Measurements from ENCODE around the gene SLC12A7.
"Not testable (repeated sequence)": the region's sequence is repeated elsewhere in the genome, so short reads cannot be mapped to it uniquely, and the experiment has no call there.

Gene SLC12A7

DNA sequence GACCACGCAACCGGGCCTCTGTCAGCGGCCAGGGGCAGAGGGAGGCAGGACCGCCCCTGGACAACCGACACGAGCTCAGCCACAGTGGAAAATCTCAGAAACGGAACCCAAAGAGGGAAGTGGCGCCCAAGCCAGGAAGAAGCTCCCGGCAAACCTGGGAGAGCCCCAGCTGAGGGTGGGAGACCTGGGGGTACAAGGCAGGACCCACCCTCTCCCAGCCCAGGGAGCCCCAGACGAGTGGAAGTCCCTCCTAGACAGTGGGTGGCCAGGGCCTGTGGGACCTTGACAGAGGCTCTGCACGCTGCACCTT, 3.0 kb downstream of the SLC12A7 start:
- no peak for FAIRE-seq

DNA sequence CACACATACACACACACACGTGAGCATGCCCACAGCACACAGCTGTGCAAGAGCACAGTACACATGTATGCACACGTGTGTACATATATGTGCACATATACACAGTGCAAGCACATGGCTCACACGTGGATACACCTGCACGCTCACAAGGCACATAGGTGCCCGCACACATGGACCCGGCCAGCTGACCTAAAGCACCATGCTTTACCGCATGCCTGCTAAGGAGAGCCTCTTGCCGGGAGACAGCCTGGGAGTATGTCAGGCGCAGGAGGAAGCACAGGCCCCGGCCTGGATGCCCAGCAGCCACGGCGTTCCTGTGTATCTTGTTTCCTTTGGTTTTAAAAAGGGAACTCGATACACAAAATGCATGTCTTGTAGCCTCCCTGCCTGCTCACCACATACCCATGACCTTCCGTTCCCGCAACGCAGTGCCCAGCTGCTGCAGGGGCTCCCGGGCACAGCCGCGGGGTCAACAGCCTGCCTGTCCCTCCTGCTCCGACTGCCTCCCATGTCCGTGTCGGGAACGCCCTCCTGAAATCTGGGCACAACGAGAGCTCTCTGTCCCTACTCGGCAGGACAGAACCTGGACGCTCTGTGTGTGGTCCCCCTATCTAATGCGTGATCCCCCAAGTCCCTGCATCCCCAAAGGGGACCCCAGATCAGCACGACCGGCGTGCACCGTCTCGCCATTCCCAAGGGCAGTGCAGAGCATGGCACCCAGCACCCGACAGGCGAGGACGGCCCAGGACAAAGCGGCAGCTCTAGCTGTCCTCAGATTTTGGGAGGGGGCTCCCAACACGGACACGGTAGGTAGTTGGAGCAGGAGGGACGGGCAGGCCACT, 3.6 kb downstream of the SLC12A7 start:
- no peak for FAIRE-seq

DNA sequence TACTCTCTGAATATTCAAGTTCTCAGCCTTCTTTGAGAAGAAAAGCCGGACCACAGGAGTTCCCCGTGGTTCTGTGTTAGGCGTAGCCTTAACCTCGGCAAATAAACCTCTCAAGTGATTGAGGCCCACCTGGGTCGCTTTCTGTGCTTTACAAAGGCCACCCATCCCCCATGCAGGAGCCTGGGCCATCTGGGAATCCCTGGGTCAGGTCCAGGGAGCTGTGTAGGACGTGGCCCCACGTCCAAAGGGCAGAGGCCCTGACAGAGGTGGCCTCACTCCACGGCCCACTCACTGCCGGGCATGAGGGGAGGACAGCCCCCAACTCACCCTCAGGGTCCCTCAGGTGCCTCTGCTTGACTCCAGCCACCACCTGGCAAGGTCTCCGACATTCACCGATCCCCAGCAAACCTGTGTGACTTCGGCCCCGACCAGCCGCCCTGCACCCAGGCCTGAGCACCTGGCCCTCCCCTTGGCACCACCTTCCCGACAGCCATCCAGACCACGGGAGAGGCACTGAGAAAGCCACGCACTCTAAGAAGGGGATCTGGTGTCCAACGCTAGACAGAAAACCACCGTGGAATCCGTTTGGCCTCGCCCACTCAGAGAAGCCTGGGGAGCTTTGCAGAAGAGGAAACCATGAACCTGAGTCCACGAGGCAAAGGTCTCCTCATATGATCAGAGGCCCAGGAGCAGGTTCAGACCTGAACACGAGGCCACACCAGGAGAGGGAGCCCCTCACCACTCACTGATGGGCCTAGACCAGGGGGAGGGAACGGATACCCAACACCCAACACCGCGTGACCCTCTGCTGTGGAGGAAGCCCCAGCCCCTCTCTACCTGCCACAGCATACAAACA, 4.5 kb downstream of the SLC12A7 start:
- no peak for FAIRE-seq

DNA sequence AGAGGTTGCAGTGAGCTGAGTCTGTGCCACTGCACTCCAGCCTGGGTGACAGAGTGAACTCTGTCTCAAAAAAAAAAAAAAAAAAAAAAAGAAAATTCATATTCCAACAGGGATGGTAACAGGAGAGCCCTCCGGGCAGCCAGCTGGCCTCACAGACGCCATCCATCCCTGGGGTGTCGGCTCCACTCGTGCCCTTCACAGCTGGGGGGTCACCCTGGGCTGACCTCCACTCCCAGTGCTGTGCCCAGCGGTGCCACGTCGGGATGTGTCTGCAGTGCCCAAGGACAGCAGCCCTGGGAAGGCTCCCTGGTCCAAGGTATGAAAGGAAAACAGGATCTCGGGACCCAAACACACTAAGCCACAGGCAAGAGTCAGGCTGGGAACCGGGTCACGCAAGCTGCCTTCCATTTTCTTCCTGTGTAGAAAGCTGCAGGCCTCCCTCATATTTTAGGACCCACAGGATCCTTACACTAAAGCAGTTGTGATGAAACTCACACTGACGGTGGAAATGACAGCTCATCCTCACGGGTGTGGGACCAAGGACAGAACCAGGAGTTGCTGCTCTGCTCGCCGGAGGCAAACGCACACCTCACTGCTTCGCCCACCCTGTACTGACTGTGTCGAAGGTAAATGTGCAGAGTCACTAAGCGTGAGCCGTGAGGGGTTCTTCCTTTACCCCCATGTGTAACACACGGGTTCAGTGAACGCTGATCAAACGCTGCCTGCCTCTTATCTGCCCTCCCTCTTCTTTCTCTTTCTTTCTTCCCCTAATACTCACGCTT, 5.3 kb downstream of the SLC12A7 start:
- no peak for FAIRE-seq

DNA sequence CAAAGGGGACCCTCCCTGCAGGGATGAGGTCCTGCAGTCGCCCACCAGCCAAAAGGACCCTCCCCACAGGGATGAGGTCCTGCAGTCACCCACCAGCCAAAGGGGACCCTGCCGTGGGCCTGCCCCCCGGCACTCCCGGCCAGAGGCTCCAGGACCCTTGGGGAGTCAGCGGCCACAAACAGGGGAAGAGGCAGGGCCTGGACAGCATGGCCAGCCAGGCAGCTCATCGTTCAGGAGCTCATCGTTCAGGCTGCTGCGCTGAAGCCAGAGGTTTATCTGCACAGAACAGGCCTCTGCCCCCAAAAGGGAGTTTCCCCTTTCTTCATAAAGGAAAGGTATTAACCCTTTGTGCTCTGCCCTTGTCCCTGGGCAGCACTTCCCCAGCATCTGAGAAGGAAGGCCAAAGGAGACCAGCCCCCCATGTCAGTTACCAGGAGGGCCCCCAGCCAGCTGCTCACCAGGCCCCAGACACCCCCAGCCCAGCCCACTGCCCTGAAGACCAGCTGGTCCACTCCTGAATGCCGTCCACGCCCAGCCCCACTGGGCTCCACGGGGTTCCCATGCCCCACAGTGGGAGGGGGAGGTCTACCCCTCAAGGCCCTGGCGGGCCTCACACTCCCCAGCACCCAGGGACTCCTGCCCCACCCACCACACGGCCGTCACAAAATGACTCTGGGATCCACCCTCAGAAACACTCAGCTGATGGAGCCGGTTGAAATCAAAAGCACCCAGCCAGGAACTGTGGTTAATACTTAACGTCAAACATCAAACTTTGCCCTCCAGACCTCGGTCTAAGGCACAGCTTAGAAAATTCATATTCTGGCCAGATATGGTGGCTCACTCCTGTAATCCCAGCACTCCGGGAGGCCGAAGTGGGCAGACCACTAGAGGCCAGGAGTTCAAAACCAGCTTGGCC, 6.3 kb downstream of the SLC12A7 start:
- no peak for FAIRE-seq

DNA sequence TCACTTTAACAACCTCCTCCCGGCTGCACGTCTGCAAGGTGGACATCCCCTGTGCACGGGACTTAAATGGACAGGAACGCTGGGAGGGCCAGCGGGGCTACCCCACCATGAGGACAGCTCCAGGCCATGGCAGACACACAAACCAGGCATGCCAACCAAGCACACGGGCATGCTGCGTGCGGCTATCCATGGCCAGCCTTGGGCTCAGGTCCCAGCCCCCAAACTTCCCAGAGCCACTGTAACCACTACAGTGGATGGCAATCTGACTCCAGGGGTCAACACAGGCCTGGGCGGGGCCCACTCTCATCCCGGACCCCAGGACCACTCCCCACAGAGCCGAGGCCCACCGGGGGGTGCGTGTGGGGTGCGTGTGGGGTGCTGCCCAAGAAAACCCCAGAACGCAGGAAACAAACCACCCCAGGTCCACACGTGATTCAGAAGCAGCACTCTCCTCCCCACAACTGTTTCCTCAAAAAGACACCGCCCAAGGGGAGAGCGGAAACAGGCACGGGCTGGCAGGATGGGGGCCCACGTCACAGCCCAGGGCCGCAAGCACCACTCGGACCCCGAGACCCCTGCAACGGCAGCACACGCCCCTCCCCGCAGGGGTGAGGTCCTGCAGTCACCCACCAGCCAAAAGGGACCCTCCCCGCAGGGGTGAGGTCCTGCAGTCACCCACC, 7.4 kb downstream of the SLC12A7 start:
- no peak for FAIRE-seq

GRCh38 chr5:1103505-1104326, 8.1 kb downstream of the SLC12A7 start:
- FAIRE-seq: no peak

DNA sequence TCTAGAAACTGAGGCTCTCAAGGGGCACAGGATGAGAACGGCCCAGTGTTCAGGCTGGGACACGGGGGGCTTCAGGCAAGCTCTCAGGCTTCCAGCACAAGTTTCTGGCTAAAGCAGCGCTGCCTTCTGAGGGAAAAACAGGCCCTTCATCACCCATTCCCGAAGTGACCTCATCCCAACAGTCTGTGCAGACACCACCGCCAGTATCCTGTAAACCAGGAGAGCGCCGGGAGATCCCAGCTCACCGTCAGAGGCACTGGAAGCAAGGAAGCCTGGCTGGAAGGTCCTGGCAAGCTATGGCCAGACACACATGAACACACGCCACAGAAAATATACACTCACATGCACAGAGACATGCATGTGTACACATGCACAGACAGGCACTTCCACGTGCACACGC, 8.8 kb downstream of the SLC12A7 start:
- FAIRE-seq: no peak

DNA sequence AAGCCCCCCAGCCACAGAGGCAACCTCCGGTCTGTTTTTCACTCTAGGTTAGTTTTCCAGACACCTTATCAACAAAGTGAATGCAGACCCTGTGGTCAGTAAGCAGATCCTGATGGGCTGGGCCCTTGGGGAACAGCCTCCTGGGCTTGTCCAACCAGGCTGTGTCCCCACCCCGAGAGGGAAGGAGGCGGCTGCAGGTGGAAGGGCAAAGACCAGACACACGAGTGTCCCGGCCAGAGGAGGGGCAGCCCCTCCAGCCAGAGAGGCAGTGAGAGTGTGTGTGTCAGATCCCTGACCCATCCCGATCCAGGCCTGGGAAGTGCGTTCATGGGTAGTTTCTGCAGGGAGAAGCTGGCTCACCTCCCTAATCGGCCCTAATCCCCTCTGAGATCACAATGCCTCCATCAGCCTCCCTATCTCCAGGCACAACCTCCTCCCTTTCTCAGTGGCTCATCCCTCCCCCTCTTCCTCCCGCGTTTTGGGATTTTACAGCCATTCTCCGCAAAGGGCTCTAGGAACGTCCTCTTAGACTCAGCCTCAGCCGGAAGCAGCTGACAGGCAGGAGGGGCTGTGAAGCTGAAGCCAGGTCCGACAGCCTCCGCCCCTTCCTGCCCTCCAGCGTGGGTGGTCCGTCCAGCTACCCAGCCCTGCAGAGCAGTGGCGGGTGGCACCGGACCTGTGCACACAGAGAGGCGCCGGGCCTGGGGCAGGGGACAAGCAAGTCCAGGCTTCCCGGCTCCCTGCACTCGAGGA, 9.7 kb downstream of the SLC12A7 start:
- FAIRE-seq: no peak

DNA sequence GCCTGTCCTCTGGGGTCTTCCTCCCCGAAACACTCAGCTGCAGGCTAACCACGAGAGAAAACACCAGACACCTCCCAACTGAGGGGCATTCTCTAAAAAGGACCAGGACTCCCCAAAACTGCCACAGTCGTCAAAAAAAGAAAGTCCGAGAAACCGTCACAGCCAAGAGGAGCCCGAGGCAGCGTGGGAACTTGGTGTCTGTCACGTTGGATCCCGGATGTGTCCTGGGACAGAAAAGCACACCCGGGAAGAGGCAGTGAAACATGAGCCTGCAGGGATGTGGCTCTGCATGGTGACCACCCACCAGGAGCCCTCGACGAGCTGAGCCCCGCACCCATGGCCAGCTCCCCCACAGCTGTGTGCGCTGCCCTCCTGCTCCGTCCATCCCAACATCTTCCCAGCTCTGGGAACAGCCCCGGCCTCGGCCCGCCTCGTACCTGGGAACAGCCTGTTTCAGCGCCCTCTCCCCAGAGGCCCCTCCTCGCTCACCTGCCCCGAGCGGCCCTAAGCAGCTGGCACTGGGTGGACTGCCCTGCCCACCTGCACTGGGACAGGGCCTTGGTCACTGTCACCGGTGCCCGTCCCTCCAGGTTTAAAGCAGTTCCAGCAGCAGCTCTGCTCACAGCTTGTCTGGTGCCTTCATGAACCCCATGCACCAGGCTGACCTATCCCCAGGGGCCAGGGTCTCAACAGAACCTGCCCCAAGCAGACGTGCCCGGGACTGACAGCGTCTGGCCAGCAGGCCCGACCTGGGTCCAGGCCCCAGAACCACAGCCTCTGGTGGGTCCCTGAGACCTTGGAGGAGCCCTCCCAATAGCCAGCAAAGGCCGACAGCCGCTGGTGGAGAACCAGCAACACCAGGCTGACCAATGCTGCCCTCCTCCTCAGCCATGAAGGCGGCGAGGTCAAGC, 10.9 kb downstream of the SLC12A7 start:
- no peak for FAIRE-seq

DNA sequence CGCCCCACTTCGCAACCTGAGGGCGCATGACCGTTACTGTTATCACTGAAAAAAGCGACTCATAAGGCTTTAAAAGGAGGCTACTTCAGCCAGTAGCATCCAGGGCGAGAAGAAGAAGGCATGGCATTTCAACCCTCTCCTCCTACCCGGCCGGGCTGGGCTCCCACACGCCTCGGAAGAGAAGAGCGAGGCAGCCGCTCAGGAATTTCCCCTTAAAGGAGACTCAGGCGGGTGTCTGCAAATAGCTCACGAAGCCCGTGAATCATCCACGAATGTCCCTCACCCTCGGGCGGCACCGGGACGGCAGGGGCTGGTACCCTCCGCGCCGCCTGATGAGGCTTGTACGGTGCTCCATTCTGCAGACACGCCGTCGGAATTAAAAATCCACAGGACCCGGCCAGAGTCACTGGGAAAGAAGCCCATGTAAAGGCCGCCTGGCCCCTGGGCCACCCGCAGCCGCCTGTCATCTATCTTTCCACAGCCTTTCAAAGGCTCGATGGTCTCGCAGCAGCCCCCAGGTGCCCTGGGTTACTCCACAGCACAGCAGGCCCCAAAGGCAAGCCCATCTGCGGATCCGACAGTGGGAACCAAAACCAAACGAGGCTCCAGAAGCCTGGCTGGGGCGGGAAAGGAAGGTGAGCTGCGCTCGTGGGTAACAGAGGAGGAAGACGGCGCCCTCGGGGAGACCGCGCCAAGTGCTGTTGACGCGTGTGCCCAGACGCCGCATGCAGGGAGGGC, 11.8 kb downstream of the SLC12A7 start:
- FAIRE-seq: no peak

DNA sequence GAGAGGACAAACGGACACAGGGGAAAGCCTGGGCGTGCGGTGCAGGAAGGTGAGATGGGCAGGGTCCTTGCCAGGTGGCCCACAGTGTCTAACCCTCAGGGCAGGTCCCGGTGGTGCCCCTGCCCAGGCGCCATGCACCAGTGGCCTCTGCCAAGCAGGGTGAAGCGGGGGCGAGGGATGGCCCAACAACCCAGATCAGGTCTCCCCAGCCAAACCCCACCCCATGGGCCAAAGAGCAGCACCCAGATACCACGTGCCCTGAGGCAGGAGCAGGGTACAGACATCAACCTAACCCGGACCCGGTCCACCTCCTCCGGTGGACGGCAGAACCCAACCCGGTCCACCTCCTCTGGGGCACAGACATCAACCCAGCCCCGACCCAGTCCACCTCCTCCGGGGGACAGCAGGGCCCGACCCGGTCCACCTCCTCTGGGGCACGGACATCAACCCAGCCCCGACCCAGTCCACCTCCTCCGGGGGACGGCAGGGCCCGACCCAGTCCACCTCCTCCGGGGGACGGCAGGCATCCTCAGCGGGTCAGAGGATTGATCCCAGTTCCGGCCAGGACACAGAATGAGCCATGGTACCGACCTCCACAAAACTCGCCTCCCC, 12.8 kb downstream of the SLC12A7 start:
- no peak for FAIRE-seq

DNA sequence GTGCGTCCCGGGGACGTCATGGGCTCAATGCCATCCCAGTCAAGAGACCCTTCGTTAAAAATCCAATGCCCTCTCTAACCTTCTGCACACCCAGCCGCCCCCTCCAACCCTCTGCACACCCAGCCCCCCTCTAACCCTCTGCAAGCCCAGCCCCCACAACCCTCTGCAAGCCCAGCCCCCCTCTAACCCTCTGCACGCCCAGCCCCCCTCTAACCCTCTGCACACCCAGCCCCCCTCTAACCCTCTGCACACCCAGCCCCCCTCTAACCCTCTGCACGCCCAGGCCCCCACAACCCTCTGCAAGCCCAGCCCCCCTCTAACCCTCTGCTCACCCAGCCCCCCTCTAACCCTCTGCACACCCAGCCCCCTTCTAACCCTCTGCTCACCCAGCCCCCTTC, 13.9 kb downstream of the SLC12A7 start:
- not testable (repeated sequence) for FAIRE-seq

GRCh38 chr5:1097381-1097987, 14.4 kb downstream of the SLC12A7 start:
- FAIRE-seq: no peak

GRCh38 chr5:1096838-1097237, 15.0 kb downstream of the SLC12A7 start:
- FAIRE-seq: no peak

- FAIRE-seq: no peak
Measured at GRCh38 chr5:1095990-1096363, 15.9 kb downstream of the SLC12A7 start.

GRCh38 chr5:1095302-1095989, 16.4 kb downstream of the SLC12A7 start:
- no peak for FAIRE-seq

Data from TTC549 (cell line).